K562 (cell line): ENCODE data around the gene ULBP2. TPM values are rescaled to one million over a fixed set of nuclear protein-coding genes. Genes with fewer than 3 reads are reported as not detected.
"Not testable (repeated sequence)": the region's sequence is repeated elsewhere in the genome, so short reads cannot be mapped to it uniquely, and the experiment has no call there.

ENCODE experiments used
- ATAC-seq: fragments of 200-7000 bp; cut with Tn5 transposase; 3 replicates; pipeline ENCODE4 v1.9.1; 2020; ENCODE audit warnings: moderate library complexity
- BruUV-seq: library from RNA; stranded (reverse); fragments of 400-500 nt; replicated peaks from 2 replicates; lab custom pipeline; 2021; lab: Mats Ljungman, UMichigan
- CTCF ChIA-PET: fragments of 300-600 bp; formaldehyde crosslinking; extraction: SDS; loops from one replicate; lab custom pipeline; 2021; ENCODE audit warnings: low intra/inter-chr PET ratio; lab: Yijun Ruan, JAX
- POLR2A ChIA-PET: fragments of 300-600, 350-650 bp; sonication (Branson Sonifier 250); formaldehyde crosslinking; extraction: SDS; loops from one replicate; lab custom pipeline; 2021; ENCODE audit warnings: antibody characterized with exemption, inconsistent platforms; lab: Yijun Ruan, JAX
- DNase-seq, 4 experiments: peaks; one replicate each; pipeline versions ENCODE4 v3.0.0 to v3.0.0-alpha.2; 2011 to 2018; ENCODE audit warnings: low spot score in 3 of 4, mixed read lengths in 3 of 4; ENCODE audit errors: extremely low read depth in 1 of 4
- FAIRE-seq: peaks from 2 replicates; lab custom pipeline; 2011; peaks lifted over from hg19 to GRCh38; lab: Jason Lieb, UNC
- H2AFZ ChIP-seq: 2 replicates; pipeline ENCODE4 v1.6.0; 2011; ENCODE audit warnings: low read depth, low read length, control low read depth, inconsistent platforms
- H3K27ac ChIP-seq: fragments of 200-600 bp; 3 replicates; pipeline ENCODE4 v1.8.0; 2011; ENCODE audit warnings: low read depth, mild to moderate bottlenecking, control low read depth, inconsistent platforms, low read length, moderate library complexity, mixed read lengths; ENCODE audit errors: extremely low read depth
- H3K27me3 ChIP-seq, 2 experiments: fragments of 300-600 bp in 1 of 2; 2 replicates in 1 of 2; 3 replicates in 1 of 2; pipeline versions ENCODE4 v1.6.0 to v1.8.0; 2011; ENCODE audit warnings: inconsistent platforms in 2 of 2, low read length in 2 of 2, mild to moderate bottlenecking in 1 of 2, mixed read lengths in 1 of 2, moderate library complexity in 1 of 2; ENCODE audit not compliant: control insufficient read depth in 2 of 2, insufficient read depth in 2 of 2
- H3K36me3 ChIP-seq: fragments of 300-600 bp; 3 replicates; pipeline ENCODE4 v1.8.0; 2011; ENCODE audit warnings: mild to moderate bottlenecking, low read length, inconsistent platforms; ENCODE audit not compliant: control insufficient read depth, insufficient read depth
- H3K4me1 ChIP-seq, 2 experiments: fragments of 200-600 bp in 1 of 2; replicated peaks in 1 of 2; 2 replicates in 1 of 2; 3 replicates in 1 of 2; pipeline versions ENCODE4 v1.5.1 to v1.8.0; 2011; ENCODE audit warnings: inconsistent platforms in 2 of 2, low read length in 2 of 2, mild to moderate bottlenecking in 1 of 2, mixed read lengths in 1 of 2, moderate library complexity in 1 of 2; ENCODE audit not compliant: control insufficient read depth in 2 of 2, insufficient read depth in 2 of 2
- H3K4me2 ChIP-seq: 2 replicates; pipeline ENCODE4 v1.6.1; 2011; ENCODE audit warnings: low read length, control low read depth, inconsistent platforms, mixed read lengths; ENCODE audit not compliant: insufficient read depth
- H3K4me3 ChIP-seq: fragments of 200-600 bp; sonication (generic), shearing (Covaris generic); 2 replicates; pipeline ENCODE4 v1.5.1; 2016; ENCODE audit warnings: control low read depth, inconsistent platforms
- H3K79me2 ChIP-seq: fragments of 200-600 bp; 3 replicates; pipeline ENCODE4 v1.8.0; 2011; ENCODE audit warnings: low read length, inconsistent platforms; ENCODE audit not compliant: control insufficient read depth, insufficient read depth
- H3K9ac ChIP-seq, 2 experiments: 2 replicates each; pipeline versions ENCODE4 v1.6.0 to v1.6.1; 2011; ENCODE audit warnings: low read depth in 2 of 2, low read length in 2 of 2, control low read depth in 1 of 2, inconsistent platforms in 1 of 2, mild to moderate bottlenecking in 1 of 2, mixed read lengths in 1 of 2; ENCODE audit not compliant: insufficient read depth in 1 of 2
- H3K9me1 ChIP-seq: one replicate; pipeline ENCODE4 v1.6.0; 2011; ENCODE audit warnings: inconsistent platforms, mild to moderate bottlenecking, low read length, moderate library complexity; ENCODE audit not compliant: control insufficient read depth, insufficient read depth
- H3K9me3 ChIP-seq: replicated peaks from 2 replicates; pipeline ENCODE4 v1.5.1; 2011; ENCODE audit warnings: low read depth, low read length, inconsistent platforms; ENCODE audit not compliant: control insufficient read depth, insufficient read depth
- H4K20me1 ChIP-seq: replicated peaks from 2 replicates; pipeline ENCODE4 v1.6.1; 2011; ENCODE audit warnings: low read length, inconsistent platforms, mixed read lengths; ENCODE audit not compliant: control insufficient read depth, insufficient read depth
- RAD51 ChIP-seq: fragments of 450-650 bp; IDR thresholded peaks from 2 replicates; pipeline ENCODE4 v1.7.1; 2016; ENCODE audit warnings: low read depth, mild to moderate bottlenecking, borderline replicate concordance
- TFE3 ChIP-seq: fragments of 450-650 bp; formaldehyde crosslinking; IDR thresholded peaks from 2 replicates; pipeline ENCODE4 v1.4.0; 2020; ENCODE audit warnings: mild to moderate bottlenecking, mixed read lengths
- USF1 ChIP-seq: sonication (generic); formaldehyde crosslinking; IDR thresholded peaks from 2 replicates; pipeline ENCODE4 v1.9.0; 2022; ENCODE audit warnings: mild to moderate bottlenecking, missing genetic modification reagents
- USF2 ChIP-seq: sonication (generic); formaldehyde crosslinking; IDR thresholded peaks from 2 replicates; pipeline ENCODE4 v1.5.0; 2020; ENCODE audit warnings: missing genetic modification reagents
- WGBS: fragments of 100-300 bp; shearing (Covaris generic); methylation state at CpG from one replicate; pipeline ENCODE4 v1.1.6; 2016; ENCODE audit warnings: low coverage, mixed read lengths; ENCODE audit not compliant: insufficient coverage; ENCODE audit errors: missing lambda C conversion rate; 5-methylcytosine and 5-hydroxymethylcytosine counted together
- in situ Hi-C: fragments of 300-500 bp; cut with MboI; formaldehyde crosslinking; loops from 4 replicates; pipeline ENCODE4 v1.15.0; 2018; ENCODE audit warnings: inconsistent platforms, mixed read lengths
- intact Hi-C: fragments of 100-400 bp; cut with micrococcal nuclease; formaldehyde crosslinking; loops from 2 replicates; pipeline ENCODE4 v1.14.2; 2022
- polyA plus RNA-seq, 8 experiments: library from polyadenylated mRNA; depleted of rRNA in 4 of 8; stranded (reverse) in 5 of 8; unstranded in 3 of 8; fragments of >200 nt; fragmentation: Nextera tagmentation in 2 of 8; fragmentation: Illumina TruSeq in 1 of 8; extraction: Ambion mirVana in 2 of 8; extraction: Trizol in 1 of 8; gene quantifications; 2 replicates each; pipeline versions ENCODE4 v1.2.1 to v1.2.3, GENCODE V29; 2011 to 2014; ENCODE audit warnings: inconsistent platforms in 1 of 8, missing spikeins in 1 of 8
- total RNA-seq, 7 experiments: library from RNA; depleted of rRNA in 6 of 7; stranded (reverse); fragments of >200 nt in 6 of 7; fragmentation: Illumina TruSeq in 2 of 7; extraction: Trizol in 2 of 7; gene quantifications; 2 replicates each; pipeline versions ENCODE4 v1.2.1 to v1.2.3, GENCODE V29; 2011 to 2021; ENCODE audit warnings: low replicate concordance in 1 of 7

The ULBP2 gene
- total and polyA plus RNA-seq, 9 of the 15 experiments (the other 6 are each of a cell fraction or from before 2014, with no cell fraction given): 0.50 to 5.3 (median 1.2) TPM

GRCh38 chr6:149922091-149922490 lies 19.7 kb upstream of the ULBP2 start:
- POLR2A ChIA-PET: interaction anchor here (0.7 kb wide), 2 partner anchors 8 to 860 kb away, joined by 3 read pairs; no protein-coding TSS in a partner anchor
- CTCF ChIA-PET, H3K9me1 ChIP-seq, intact Hi-C loops, ATAC-seq, H3K4me3 ChIP-seq, H3K9me3 ChIP-seq, H4K20me1 ChIP-seq, DNase-seq, H3K79me2 ChIP-seq, H3K4me2 ChIP-seq, FAIRE-seq, H2AFZ ChIP-seq, BruUV-seq, H3K36me3 ChIP-seq, H3K27ac ChIP-seq: not testable (repeated sequence)
- Histone ChIP-seq H3K9ac (0 out of 4 replicates have a peak overlapping the region, but pooled peaks of 1 of the 2 experiments have one; percentile 19), H3K27me3 (peaks cover 13 to 67% of the 10 kb centered on the region in 2 experiments; a peak in 4 of 5 replicates), H3K4me1 (peaks cover 0 to 26% of the 10 kb centered on the region in 2 experiments; a peak in 3 of 5 replicates)
- in situ Hi-C loops: loop anchor here (5.0 to 25.0 kb wide), 3 partner anchors 80 to 885 kb away; no protein-coding TSS in a partner anchor
- 0 out of 2 replicates have a peak, but pooled peaks have one; percentile 48 for TF ChIP-seq RAD51
- TF ChIP-seq USF2 (CRISPR knock-in tag): peak; percentile 24; the same call in 1 of the 2 replicates
- TF ChIP-seq TFE3: peak; percentile 38; the same call in 1 of the 2 replicates
- peak; percentile 32; the same call in 1 of the 2 replicates for TF ChIP-seq USF1 (CRISPR knock-in tag)
- 2% methylated on average over 5 of the region's 5 CpGs for WGBS
